ENCODE results near the gene ZNF428. TPM values are rescaled to one million over a fixed set of nuclear protein-coding genes. Genes with fewer than 3 reads are reported as not detected.

The ZNF428 gene
- total and polyA plus RNA-seq, 10 donors: 19.9 to 54.7 (median 27.7) TPM

DNA sequence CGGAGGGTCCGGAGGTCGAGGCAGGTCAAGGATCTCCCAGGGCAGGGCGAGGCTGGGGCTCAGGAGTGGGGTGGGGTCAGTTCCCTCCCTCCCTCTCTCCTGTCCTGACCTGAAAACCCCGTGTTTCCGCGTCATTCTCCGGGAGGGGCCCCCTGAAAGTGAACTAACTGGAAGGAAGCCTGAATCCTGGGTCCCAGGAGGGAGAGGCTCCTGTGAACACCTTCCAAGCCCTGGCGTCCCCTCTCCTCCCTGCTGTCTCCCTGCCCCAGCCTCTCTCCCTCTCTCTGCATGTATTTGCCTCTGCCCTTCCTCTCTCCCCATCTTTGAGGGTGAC lies 21.0 kb upstream of the ZNF428 start:
- Histone ChIP-seq H3K36me3 (no peaks in the 10 kb centered on the region), H3K4me3 (peak overlapping the region; percentile 28 to 79 (median 46)), H3K9me3 (no peaks in the 10 kb centered on the region), H3K27me3 (replicated peaks in 1 of 7) (peaks cover 0 to 63% (median 9%) of the 10 kb centered on the region in 7 donors), H3K4me1 (peaks cover 0 to 22% (median 16%) of the 10 kb centered on the region in 6 donors), H3K27ac (no peak overlapping the region)
- intact Hi-C loops (cut with DNase I; ENCODE audit: low total_unique reads): no loop called here
- DNase-seq: no peak
- no peak for TF ChIP-seq POLR2AphosphoS5 (IDR thresholded peaks at IDR 0.05)
- TF ChIP-seq, protein P1, sequence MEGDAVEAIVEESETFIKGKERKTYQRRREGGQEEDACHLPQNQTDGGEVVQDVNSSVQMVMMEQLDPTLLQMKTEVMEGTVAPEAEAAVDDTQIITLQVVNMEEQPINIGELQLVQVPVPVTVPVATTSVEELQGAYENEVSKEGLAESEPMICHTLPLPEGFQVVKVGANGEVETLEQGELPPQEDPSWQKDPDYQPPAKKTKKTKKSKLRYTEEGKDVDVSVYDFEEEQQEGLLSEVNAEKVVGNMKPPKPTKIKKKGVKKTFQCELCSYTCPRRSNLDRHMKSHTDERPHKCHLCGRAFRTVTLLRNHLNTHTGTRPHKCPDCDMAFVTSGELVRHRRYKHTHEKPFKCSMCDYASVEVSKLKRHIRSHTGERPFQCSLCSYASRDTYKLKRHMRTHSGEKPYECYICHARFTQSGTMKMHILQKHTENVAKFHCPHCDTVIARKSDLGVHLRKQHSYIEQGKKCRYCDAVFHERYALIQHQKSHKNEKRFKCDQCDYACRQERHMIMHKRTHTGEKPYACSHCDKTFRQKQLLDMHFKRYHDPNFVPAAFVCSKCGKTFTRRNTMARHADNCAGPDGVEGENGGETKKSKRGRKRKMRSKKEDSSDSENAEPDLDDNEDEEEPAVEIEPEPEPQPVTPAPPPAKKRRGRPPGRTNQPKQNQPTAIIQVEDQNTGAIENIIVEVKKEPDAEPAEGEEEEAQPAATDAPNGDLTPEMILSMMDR (IDR thresholded peaks at IDR 0.05 in 8 of 11, conservative IDR thresholded peaks at IDR 0.05 in 3 of 11): no peak
- no peak for TF ChIP-seq POLR2A (IDR thresholded peaks at IDR 0.05)
- WGBS, 5 donors: 10 to 38% (median 11%) methylated on average over 4 to 9 of the region's 9 CpGs

DNA sequence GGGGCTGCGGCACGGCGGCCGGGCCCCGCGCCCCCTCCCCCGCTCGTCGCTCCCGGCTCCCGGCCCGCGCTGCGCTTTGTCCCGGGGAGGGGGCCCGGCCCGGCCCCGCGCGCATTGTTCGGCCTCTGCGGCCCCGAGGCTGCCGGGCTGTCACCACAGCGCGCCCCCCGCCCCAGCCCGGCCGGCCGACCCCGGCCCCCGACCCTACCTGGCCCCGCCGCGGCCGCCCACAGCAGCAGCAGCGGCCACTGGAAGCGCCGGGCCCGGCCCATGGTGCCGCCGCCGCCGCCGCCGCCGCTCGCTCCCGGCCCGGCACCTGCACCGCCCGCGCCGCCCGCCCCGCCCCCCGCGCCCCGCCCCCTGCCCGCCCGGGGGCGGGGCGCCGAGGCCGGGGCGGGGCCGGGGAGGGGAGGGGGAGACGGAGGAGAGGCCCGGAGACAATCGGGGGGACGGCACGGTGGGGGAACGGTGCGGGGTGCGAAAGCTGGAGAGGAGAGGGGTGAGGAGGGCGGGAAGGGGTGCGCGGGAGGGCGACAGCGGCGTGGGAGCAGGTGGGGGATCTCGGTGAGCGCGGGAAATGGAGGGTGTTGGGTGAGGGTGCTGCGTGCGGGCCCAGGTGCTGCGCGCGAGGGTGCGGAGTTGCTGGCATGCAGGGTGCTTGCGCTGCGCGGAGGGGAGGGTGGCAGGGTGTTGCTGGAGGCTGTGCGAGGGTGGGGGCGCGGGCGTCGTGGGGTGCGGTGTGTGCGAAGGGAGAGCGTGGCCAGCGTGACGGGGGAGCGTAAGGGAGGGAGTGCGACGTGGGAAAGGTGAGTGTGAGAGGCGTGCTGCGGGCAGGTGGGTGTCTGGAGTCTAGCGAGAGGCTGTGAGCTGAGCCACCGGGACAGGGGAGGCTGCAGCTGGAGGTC lies 20.3 kb upstream of the ZNF428 start, which contains the start of gene CADM4:
Gene CADM4, minus strand, starts transcription at position 332 of the 905 bp plus-strand sequence. Its CDS starts 60 bp downstream, at position 272.
- TF ChIP-seq, protein P1 (IDR thresholded peaks at IDR 0.05 in 8 of 11, conservative IDR thresholded peaks at IDR 0.05 in 3 of 11): no peak
- TF ChIP-seq POLR2A (IDR thresholded peaks at IDR 0.05): no peak
- TF ChIP-seq POLR2AphosphoS5 (IDR thresholded peaks at IDR 0.05): no peak
- peak within 1 kb of the TSS; percentile 28 to 79 (median 46) for H3K4me3 ChIP-seq
- peak; percentile 79 for DNase-seq
- no peaks in the 10 kb centered on the region for H3K9me3 ChIP-seq
- no peak within 1 kb of the TSS for H3K27ac ChIP-seq
- H3K27me3 ChIP-seq (replicated peaks in 1 of 7): peaks cover 0 to 69% (median 9%) of the 10 kb centered on the region in 7 donors
- peaks cover 0 to 28% (median 16%) of the 10 kb centered on the region in 6 donors for H3K4me1 ChIP-seq
- WGBS, 5 donors: 2 to 6% (median 3%) methylated on average over 45 to 109 of the region's 110 CpGs
- intact Hi-C loops (cut with DNase I; ENCODE audit: low total_unique reads): no loop called here
- no peaks in the 10 kb centered on the region for H3K36me3 ChIP-seq

DNA sequence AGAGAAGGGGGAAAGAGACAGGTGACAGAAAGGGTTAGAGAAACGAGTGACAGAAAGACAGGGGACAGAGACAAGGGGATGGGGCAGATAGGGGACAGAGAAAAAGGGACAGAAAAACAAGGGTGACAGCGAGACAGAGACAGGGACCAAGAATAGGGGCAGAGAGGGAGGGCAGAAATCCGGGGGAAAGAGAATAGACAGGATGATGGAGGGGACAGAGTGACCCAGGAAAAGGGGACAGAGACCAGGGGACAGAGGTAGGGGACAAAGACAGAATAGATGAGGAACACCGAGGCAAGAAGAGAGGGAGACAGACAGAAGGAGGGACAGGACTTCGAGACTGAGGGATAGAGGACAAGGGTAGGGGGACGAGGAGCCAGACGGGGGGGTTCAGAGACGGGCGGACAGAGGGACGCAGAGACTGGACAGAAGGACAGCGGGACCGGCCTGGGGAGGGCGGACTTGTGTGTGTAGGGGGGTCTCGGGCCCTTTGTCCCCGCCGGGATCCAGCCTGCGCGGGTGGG lies 19.6 kb upstream of the ZNF428 start:
- no peak for DNase-seq
- H3K4me3 ChIP-seq: peak overlapping the region in 4 of 8 donors; percentile 25 to 79 (median 46)
- intact Hi-C loops (cut with DNase I; ENCODE audit: low total_unique reads): no loop called here
- no peak overlapping the region for H3K27ac ChIP-seq
- peaks cover 0 to 31% (median 16%) of the 10 kb centered on the region in 6 donors for H3K4me1 ChIP-seq
- TF ChIP-seq POLR2AphosphoS5 (IDR thresholded peaks at IDR 0.05) (no peak), POLR2A (IDR thresholded peaks at IDR 0.05) (no peak)
- TF ChIP-seq, protein P1 (IDR thresholded peaks at IDR 0.05 in 8 of 11, conservative IDR thresholded peaks at IDR 0.05 in 3 of 11): no peak
- 13 to 19% (median 15%) methylated on average over 10 to 18 of the region's 18 CpGs for WGBS, 5 donors
- H3K27me3 ChIP-seq (replicated peaks in 1 of 7): peaks cover 0 to 76% (median 9%) of the 10 kb centered on the region in 7 donors
- H3K36me3 ChIP-seq: no peaks in the 10 kb centered on the region
- no peaks in the 10 kb centered on the region for H3K9me3 ChIP-seq

All from spleen (tissue), 11 donors.